Measurements from ENCODE around the gene CISD2. TPM values are rescaled to one million over a fixed set of nuclear protein-coding genes. Genes with fewer than 3 reads are reported as not detected.

Gene CISD2
- 10 to 100 TPM; 42.5 to 43.0 TPM for total RNA-seq

GRCh38 chr4:102868781-102869568, at the start of gene CISD2:
Gene CISD2, plus strand, starts transcription at chr4:102868992. Its CDS starts 93 bp downstream, at chr4:102869085.
- ChIA-PET CTCF (interaction anchor here (0.6 to 2.4 kb wide), 2 partner anchors 33 to 41 kb away, joined by 3 to 15 read pairs; partner anchors contain the start of gene UBE2D3), POLR2A (interaction anchor here (0.5 to 3.6 kb wide), 10 partner anchors 16 to 524 kb away, joined by 3 to 129 read pairs (median 4); partner anchors contain the start of genes MANBA, SLC39A8, SLC9B2 and UBE2D3)

- POLR2A ChIA-PET, result interaction anchor here (1.0 to 4.7 kb wide), 3 partner anchors 8 to 58 kb away, joined by 4 to 50 read pairs (median 6); partner anchors contain the start of gene UBE2D3
- CTCF ChIA-PET, result interaction anchor here (1.1 to 1.4 kb wide), 2 partner anchors 21 to 27 kb away, joined by 3 read pairs; no protein-coding TSS in a partner anchor
Observed at GRCh38 chr4:102819100-102819499, 49.7 kb upstream of the CISD2 start.

GRCh38 chr4:102819588-102820365, 49.0 kb upstream of the CISD2 start:
- POLR2A ChIA-PET, result interaction anchor here (1.0 to 4.7 kb wide), 3 partner anchors 7 to 59 kb away, joined by 4 to 50 read pairs (median 6); partner anchors contain the start of gene UBE2D3
- CTCF ChIA-PET, result interaction anchor here (0.8 to 1.4 kb wide), 2 partner anchors 9 to 28 kb away, joined by 3 read pairs; no protein-coding TSS in a partner anchor

- CTCF ChIA-PET, result no interaction called here
- POLR2A ChIA-PET, result interaction anchor here (0.7 to 1.7 kb wide), 4 partner anchors 45 to 196 kb away, joined by 3 to 9 read pairs (median 3); partner anchors contain the start of genes CISD2 and MANBA
Observed at GRCh38 chr4:102823464-102823863, 45.3 kb upstream of the CISD2 start.

GRCh38 chr4:102823897-102824296, 44.9 kb upstream of the CISD2 start:
- POLR2A ChIA-PET, result interaction anchor here (1.0 to 1.5 kb wide), 2 partner anchors 45 to 63 kb away, joined by 3 read pairs; partner anchors contain the start of genes CISD2 and MANBA
- CTCF ChIA-PET, result no interaction called here

GRCh38 chr4:102824398-102824797, 44.4 kb upstream of the CISD2 start:
- ChIA-PET CTCF (no interaction called here), POLR2A (interaction anchor here (1.0 to 4.4 kb wide), 3 partner anchors 7 to 64 kb away, joined by 3 to 50 read pairs (median 3); partner anchors contain the start of genes CISD2 and MANBA)

GRCh38 chr4:102825261-102826091, 43.3 kb upstream of the CISD2 start:
- CTCF ChIA-PET, result no interaction called here
- POLR2A ChIA-PET, result interaction anchor here (4.4 to 5.5 kb wide), 2 partner anchors 8 to 43 kb away, joined by 50 to 129 read pairs; partner anchors contain the start of gene CISD2

GRCh38 chr4:102826105-102826889, 42.5 kb upstream of the CISD2 start:
- CTCF ChIA-PET, result no interaction called here
- POLR2A ChIA-PET, result interaction anchor here (0.6 to 5.5 kb wide), 6 partner anchors 9 to 65 kb away, joined by 3 to 129 read pairs (median 10); partner anchors contain the start of genes CISD2 and MANBA

GRCh38 chr4:102826890-102827673, 41.7 kb upstream of the CISD2 start, which contains the start of gene UBE2D3:
Gene UBE2D3, minus strand, starts transcription at chr4:102827551. Its CDS starts 1,043 bp downstream, at chr4:102826508.
- POLR2A ChIA-PET, result interaction anchor here (0.5 to 5.5 kb wide), 17 partner anchors 9 to 396 kb away, joined by 3 to 129 read pairs (median 4); partner anchors contain the start of genes CISD2, MANBA, NFKB1 and SLC9B2
- CTCF ChIA-PET, result interaction anchor here (1.0 to 1.8 kb wide), 5 partner anchors 11 to 66 kb away, joined by 3 to 15 read pairs (median 3); partner anchors contain the start of gene CISD2

- CTCF ChIA-PET, result interaction anchor here (0.6 to 1.8 kb wide), 8 partner anchors 8 to 181 kb away, joined by 3 to 15 read pairs (median 3); partner anchors contain the start of gene CISD2
- POLR2A ChIA-PET, result interaction anchor here (0.5 to 5.5 kb wide), 19 partner anchors 10 to 397 kb away, joined by 3 to 129 read pairs (median 4); partner anchors contain the start of genes CISD2, MANBA, NFKB1 and SLC9B2
Observed at GRCh38 chr4:102827674-102828496, 40.9 kb upstream of the CISD2 start.

- ChIA-PET CTCF (interaction anchor here (0.6 to 1.8 kb wide), 6 partner anchors 9 to 181 kb away, joined by 3 to 15 read pairs (median 3); partner anchors contain the start of gene CISD2), POLR2A (interaction anchor here (0.6 to 5.5 kb wide), 12 partner anchors 11 to 398 kb away, joined by 3 to 129 read pairs (median 4); partner anchors contain the start of genes CISD2, MANBA, NFKB1 and SLC9B2)
Observed at GRCh38 chr4:102828497-102828808, 40.3 kb upstream of the CISD2 start.

GRCh38 chr4:102829803-102830202, 39.0 kb upstream of the CISD2 start:
- ChIA-PET CTCF (interaction anchor here (1.0 kb wide), 1 partner anchor 11 kb away, joined by 3 read pairs; no protein-coding TSS in a partner anchor), POLR2A (interaction anchor here (0.6 to 5.5 kb wide), 2 partner anchors 38 to 318 kb away, joined by 3 to 129 read pairs; partner anchors contain the start of gene CISD2)

GRCh38 chr4:102832105-102832504, 36.7 kb upstream of the CISD2 start:
- POLR2A ChIA-PET, result no interaction called here
- CTCF ChIA-PET, result no interaction called here

GRCh38 chr4:102832667-102833066, 36.1 kb upstream of the CISD2 start:
- CTCF ChIA-PET, result no interaction called here
- POLR2A ChIA-PET, result no interaction called here

GRCh38 chr4:102836596-102836995, 32.2 kb upstream of the CISD2 start:
- ChIA-PET POLR2A (no interaction called here), CTCF (interaction anchor here (0.7 kb wide), 2 partner anchors 33 to 255 kb away, joined by 3 to 4 read pairs; no protein-coding TSS in a partner anchor)

Measured in activated CD8-positive, alpha-beta memory T cell treated with anti-CD3 and anti-CD28 coated beads for 36 hours (primary cell).